ENCODE data around the gene G6PC3. TPM values are rescaled to one million over a fixed set of nuclear protein-coding genes. Genes with fewer than 3 reads are reported as not detected.
A peak's percentile ranks its signal among the peaks of the same experiment; 100 is the strongest.

Gene G6PC3
- total and polyA plus RNA-seq, 10 of the 15 experiments (the other 5 are each of a cell fraction or from before 2014, with no cell fraction given), result 13.0 to 93.7 (median 43.0) TPM

- TF ChIP-seq MYC (IDR thresholded peaks at IDR 0.05; ENCODE audit: insufficient read depth, insufficient read length, insufficient replicate concordance, low read length, severe bottlenecking), result no peak
- no peak for TF ChIP-seq BRCA1 (IDR thresholded peaks at IDR 0.05; ENCODE audit: low read depth, low read length)
- peak; percentile 33; the same call in 1 of the 2 replicates for TF ChIP-seq ATF7 (IDR thresholded peaks at IDR 0.05; ENCODE audit: low read depth)
- TF ChIP-seq CEBPB (IDR thresholded peaks at IDR 0.05; ENCODE audit: borderline replicate concordance in 1 of 2, low read depth in 2 of 2, low read length in 2 of 2), result no peak
- peak; percentile 64 for TF ChIP-seq SMAD1 (IDR thresholded peaks at IDR 0.05; ENCODE audit: low read depth, partially characterized antibody)
These were observed 521 bp upstream of the G6PC3 start (continued) for GRCh38 chr17:44069974-44070454.

- Histone ChIP-seq H3K9ac (ENCODE audit: control insufficient read depth, insufficient read depth, low read length) (peak overlapping the region; percentile 89), H3K79me2 (ENCODE audit: control insufficient read depth, insufficient read depth, low read length) (peaks cover 21% of the 10 kb centered on the region), H3K27me3 (replicated peaks in 1 of 2; ENCODE audit: control insufficient read depth in 2 of 2, insufficient read depth in 2 of 2, low read length in 1 of 2) (no peaks in the 10 kb centered on the region), H3K9me3 (replicated peaks; ENCODE audit: control insufficient read depth, insufficient read depth, low read length) (no peaks in the 10 kb centered on the region), H3K36me3 (ENCODE audit: control insufficient read depth in 2 of 2, insufficient read depth in 2 of 2, low read length in 1 of 2) (peaks cover 3 to 6% of the 10 kb centered on the region in 2 experiments; a peak in 3 of 4 replicates), H2AFZ (ENCODE audit: control insufficient read depth, low read depth, low read length) (peak overlapping the region; percentile 92), H3K27ac (ENCODE audit: control insufficient read depth, insufficient read depth) (peak overlapping the region; percentile 76), H3K4me1 (ENCODE audit: control insufficient read depth, insufficient read depth, low read length) (0 out of 2 replicates have a peak, but pooled peaks cover 3% of the 10 kb centered on the region), H3K4me3 (peak overlapping the region; percentile 91), H3K4me2 (ENCODE audit: control insufficient read depth, insufficient read depth) (peak overlapping the region; percentile 74), H4K20me1 (ENCODE audit: control insufficient read depth, insufficient read depth) (no peaks in the 10 kb centered on the region)
- CTCF ChIA-PET, result interaction anchor here (0.6 to 2.4 kb wide), 5 partner anchors 40 to 145 kb away, joined by 3 to 8 read pairs (median 3); partner anchors contain the start of gene HDAC5
- SMC1A ChIA-PET (ENCODE audit: uncharacterized antibody, unreplicated experiment), result interaction anchor here (1.7 kb wide), 1 partner anchor 52 kb away, joined by 5 read pairs; the partner anchor contains the start of gene HDAC5
- intact Hi-C loops (cut with micrococcal nuclease; ENCODE audit: unreplicated experiment) (loop anchor here (5.0 kb wide), 1 partner anchor 41 kb away; no protein-coding TSS in a partner anchor), in situ Hi-C loops (cut with MboI) (no loop called here)
- RAD21 ChIA-PET (ENCODE audit: unreplicated experiment), result interaction anchor here (0.6 to 0.9 kb wide), 2 partner anchors 39 to 52 kb away, joined by 3 read pairs; partner anchors contain the start of gene HDAC5
- WGBS (ENCODE audit: insufficient coverage, insufficient replicate concordance, low lambda C conversion rate, missing lambda C conversion rate), result 1% methylated on average over 3 of the region's 3 CpGs
- DNase-seq (ENCODE audit: low read depth, low spot score) (no peak), ATAC-seq (no peak), FAIRE-seq (no peak)
- POLR2A ChIA-PET, result interaction anchor here (0.6 to 3.5 kb wide), 2 partner anchors 40 to 900 kb away, joined by 4 to 23 read pairs; no protein-coding TSS in a partner anchor
- TSS peak; percentile 82 for BruUV-seq (replicated peaks)
- TF ChIP-seq CREM (IDR thresholded peaks at IDR 0.05; ENCODE audit: low read depth), result 0 out of 2 replicates have a peak, but pooled peaks have one; percentile 21
- no peak for TF ChIP-seq MTA2 (IDR thresholded peaks at IDR 0.05; ENCODE audit: low read depth)
These were observed 624 bp downstream of the G6PC3 start for GRCh38 chr17:44071198-44071520.
